ENCODE measurements around the gene RANBP17. TPM values are rescaled to one million over a fixed set of nuclear protein-coding genes. Genes with fewer than 3 reads are reported as not detected.
A peak's percentile ranks its signal among the peaks of the same experiment; 100 is the strongest.

The RANBP17 gene
- total and polyA plus RNA-seq, 4 experiments from 2014 or later = not detected

GRCh38 chr5:171258737-171259415 is 397.1 kb downstream of the RANBP17 start:
- Mint-ChIP-seq H3K9me3 (no peaks in the 10 kb centered on the region), H3K27me3 (peaks cover 0 to 2% of the 10 kb centered on the region in 2 donors), H3K4me1 (peaks cover 0 to 1% (median under 1%) of the 10 kb centered on the region in 4 donors), H3K4me3 (no peak overlapping the region), H3K36me3 (no peaks in the 10 kb centered on the region), H3K27ac (no peak overlapping the region)
- H3K36me3 ChIP-seq (ENCODE audit: insufficient read depth, low read length) = no peaks in the 10 kb centered on the region
- DNase-seq = no peak
- ChIA-PET CTCF (ENCODE audit: partially characterized antibody) (no interaction called here), POLR2A (ENCODE audit: partially characterized antibody) (no interaction called here)
- no peak overlapping the region for H3K4me3 ChIP-seq (ENCODE audit: low read length in 2 of 2)
- H3K9me3 ChIP-seq (ENCODE audit: control insufficient read depth in 1 of 2, low read length in 2 of 2) = no peaks in the 10 kb centered on the region
- H3K27me3 ChIP-seq (ENCODE audit: insufficient read depth, low read length) = no peaks in the 10 kb centered on the region
- intact Hi-C loops (cut with micrococcal nuclease) = no loop called here
- no peaks in the 10 kb centered on the region for H3K4me1 ChIP-seq (ENCODE audit: insufficient read depth, low read length)
- H3K27ac ChIP-seq (ENCODE audit: low read depth, low read length) = no peak overlapping the region

DNA sequence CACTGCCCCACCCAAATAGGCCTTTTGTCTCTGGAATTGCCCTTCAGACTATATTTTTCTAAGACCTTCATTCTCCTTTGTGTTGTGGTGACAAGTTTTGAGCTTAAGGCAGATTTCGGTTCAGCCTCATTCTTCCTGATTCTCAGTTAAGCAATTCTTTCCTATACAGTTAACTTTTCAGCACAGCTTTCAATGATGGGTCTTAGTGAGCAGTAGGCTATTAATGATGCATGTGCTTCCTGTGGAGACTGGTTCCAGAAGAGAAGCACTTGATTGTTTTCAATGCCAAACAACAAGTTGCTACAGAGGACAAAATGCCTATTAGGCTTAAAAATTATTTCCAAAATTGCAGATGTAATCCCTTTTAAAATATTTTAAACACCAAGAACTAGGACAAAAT is 399.5 kb downstream of the RANBP17 start:
- Mint-ChIP-seq H3K9me3 (no peaks in the 10 kb centered on the region), H3K4me1 (peaks cover 7 to 17% (median 14%) of the 10 kb centered on the region in 4 donors), H3K36me3 (no peaks in the 10 kb centered on the region), H3K27me3 (no peaks in the 10 kb centered on the region), H3K4me3 (no peak overlapping the region), H3K27ac (no peak overlapping the region)
- peaks cover 10% of the 10 kb centered on the region for H3K4me1 ChIP-seq (ENCODE audit: insufficient read depth, low read length)
- intact Hi-C loops (cut with micrococcal nuclease) = no loop called here
- no peak for DNase-seq
- no peak overlapping the region for H3K4me3 ChIP-seq (ENCODE audit: low read length in 2 of 2)
- no peak overlapping the region for H3K27ac ChIP-seq (ENCODE audit: low read depth, low read length)
- H3K9me3 ChIP-seq (ENCODE audit: control insufficient read depth in 1 of 2, low read length in 2 of 2) = no peaks in the 10 kb centered on the region
- CTCF ChIA-PET (ENCODE audit: partially characterized antibody) = no interaction called here
- POLR2A ChIA-PET (ENCODE audit: partially characterized antibody) = no interaction called here
- H3K27me3 ChIP-seq (ENCODE audit: insufficient read depth, low read length) = no peaks in the 10 kb centered on the region
- no peaks in the 10 kb centered on the region for H3K36me3 ChIP-seq (ENCODE audit: insufficient read depth, low read length)

DNA sequence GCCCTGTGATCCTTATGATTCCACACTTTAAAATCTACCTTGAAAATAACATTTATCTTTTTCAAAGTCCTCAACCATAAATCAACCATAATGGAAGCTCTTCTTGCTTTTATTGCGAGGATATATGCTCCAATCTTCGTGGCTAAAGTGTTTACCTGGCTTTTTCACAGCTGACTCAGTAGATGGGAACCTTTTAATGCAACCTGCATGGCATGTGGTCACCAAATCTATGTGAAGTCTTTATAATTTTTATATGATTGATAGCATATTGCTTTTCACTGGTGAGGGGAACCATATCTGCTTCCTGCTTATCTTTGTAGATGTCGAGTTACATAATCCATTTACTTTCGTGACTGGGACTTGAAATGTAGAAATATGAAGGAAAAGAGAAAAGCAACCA is 400.1 kb downstream of the RANBP17 start:
- H3K4me3 Mint-ChIP-seq = no peak overlapping the region
- H3K4me1 ChIP-seq (ENCODE audit: insufficient read depth, low read length) = peaks cover 10% of the 10 kb centered on the region
- no peak overlapping the region for H3K4me3 ChIP-seq (ENCODE audit: low read length in 2 of 2)
- no peak for DNase-seq
- H3K27ac Mint-ChIP-seq = no peak overlapping the region
- POLR2A ChIA-PET (ENCODE audit: partially characterized antibody) = no interaction called here
- H3K9me3 Mint-ChIP-seq = no peaks in the 10 kb centered on the region
- no peaks in the 10 kb centered on the region for H3K36me3 Mint-ChIP-seq
- H3K9me3 ChIP-seq (ENCODE audit: control insufficient read depth in 1 of 2, low read length in 2 of 2) = no peaks in the 10 kb centered on the region
- no peaks in the 10 kb centered on the region for H3K27me3 ChIP-seq (ENCODE audit: insufficient read depth, low read length)
- intact Hi-C loops (cut with micrococcal nuclease) = no loop called here
- H3K27ac ChIP-seq (ENCODE audit: low read depth, low read length) = no peak overlapping the region
- no peaks in the 10 kb centered on the region for H3K36me3 ChIP-seq (ENCODE audit: insufficient read depth, low read length)
- CTCF ChIA-PET (ENCODE audit: partially characterized antibody) = interaction anchor here (1.1 kb wide), 1 partner anchor 14 kb away, joined by 3 read pairs; no protein-coding TSS in a partner anchor
- peaks cover 7 to 17% (median 14%) of the 10 kb centered on the region in 4 donors for H3K4me1 Mint-ChIP-seq
- no peaks in the 10 kb centered on the region for H3K27me3 Mint-ChIP-seq

DNA sequence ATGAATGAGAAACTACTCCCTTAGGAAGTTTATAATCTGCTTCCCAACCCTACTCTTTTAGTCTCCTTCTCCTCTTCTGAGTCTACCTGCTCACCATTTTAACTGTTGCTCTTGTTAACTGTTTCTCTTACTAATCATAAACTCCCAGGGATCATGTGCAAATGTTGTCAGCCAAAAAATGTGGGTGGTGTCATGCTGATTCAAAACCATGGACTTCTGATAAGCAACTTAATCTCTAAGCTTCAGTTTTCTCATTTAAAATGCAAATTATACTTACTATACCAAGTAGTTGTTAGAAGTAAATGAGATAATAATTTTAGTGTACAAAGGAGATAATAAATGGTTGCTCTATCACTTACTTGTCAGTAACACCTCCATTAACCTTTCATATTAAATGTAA is 401.4 kb downstream of the RANBP17 start:
- Histone ChIP-seq H3K4me1 (ENCODE audit: insufficient read depth, low read length) (peaks cover 10% of the 10 kb centered on the region), H3K9me3 (ENCODE audit: control insufficient read depth in 1 of 2, low read length in 2 of 2) (no peaks in the 10 kb centered on the region), H3K36me3 (ENCODE audit: insufficient read depth, low read length) (no peaks in the 10 kb centered on the region), H3K27me3 (ENCODE audit: insufficient read depth, low read length) (no peaks in the 10 kb centered on the region), H3K4me3 (ENCODE audit: low read length in 2 of 2) (no peak overlapping the region), H3K27ac (ENCODE audit: low read depth, low read length) (no peak overlapping the region)
- ChIA-PET CTCF (ENCODE audit: partially characterized antibody) (no interaction called here), POLR2A (ENCODE audit: partially characterized antibody) (no interaction called here)
- peaks cover 7 to 17% (median 14%) of the 10 kb centered on the region in 4 donors for H3K4me1 Mint-ChIP-seq
- H3K27ac Mint-ChIP-seq = no peak overlapping the region
- DNase-seq = no peak
- intact Hi-C loops (cut with micrococcal nuclease) = no loop called here
- peaks cover 0 to 2% of the 10 kb centered on the region in 2 donors for H3K27me3 Mint-ChIP-seq
- H3K36me3 Mint-ChIP-seq = no peaks in the 10 kb centered on the region
- no peak overlapping the region for H3K4me3 Mint-ChIP-seq
- no peaks in the 10 kb centered on the region for H3K9me3 Mint-ChIP-seq

GRCh38 chr5:171264843-171265242 is 403.0 kb downstream of the RANBP17 start:
- Mint-ChIP-seq H3K4me3 (peak overlapping the region in 3 of 8 donors; percentile 20 to 47 (median 32)), H3K27ac (peak overlapping the region in 1 of 7 donors; percentile 0)

DNA sequence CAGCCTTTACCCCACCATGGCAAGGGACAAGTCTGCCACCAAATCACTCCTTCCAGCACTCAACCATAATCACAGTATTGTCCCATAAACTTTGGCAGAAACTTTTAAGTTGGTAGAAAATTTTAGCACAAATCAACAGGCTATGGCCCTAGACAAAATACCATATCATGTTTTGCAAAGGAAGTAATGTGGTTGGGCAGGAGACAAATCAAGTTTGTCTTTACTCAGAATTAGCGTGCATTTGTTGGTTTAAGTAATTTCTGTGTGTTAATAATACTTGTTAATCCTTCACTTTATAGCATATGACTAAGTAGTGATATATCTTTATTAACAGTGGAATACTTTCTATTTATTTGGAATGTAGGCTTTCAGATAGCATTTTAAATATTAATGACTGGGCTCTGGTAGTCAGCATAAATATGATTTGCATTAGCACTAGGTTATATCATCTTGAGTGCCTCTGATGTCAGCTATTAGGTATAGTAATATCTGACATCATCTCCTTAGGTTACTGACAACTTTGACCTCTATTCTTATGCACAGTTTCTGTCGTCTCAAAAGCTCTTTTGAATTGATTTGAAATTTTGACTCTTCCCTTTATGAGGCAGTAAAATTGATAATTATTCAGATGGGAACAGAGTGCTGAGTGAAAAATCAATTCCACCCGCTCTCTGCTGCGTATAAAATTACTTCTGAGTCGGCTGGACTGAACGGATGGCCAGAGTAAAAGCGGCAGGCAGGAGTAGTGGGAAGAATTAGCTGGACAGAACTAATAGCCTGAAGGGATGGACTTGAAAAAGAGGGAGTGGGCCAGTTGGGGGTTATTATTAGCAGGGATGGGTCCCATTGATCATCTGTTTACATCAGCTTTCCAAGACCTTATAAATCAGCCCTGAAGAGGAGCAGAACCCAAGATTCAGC is 407.1 kb downstream of the RANBP17 start:
- DNase-seq = no peak
- no peaks in the 10 kb centered on the region for H3K9me3 ChIP-seq (ENCODE audit: control insufficient read depth in 1 of 2, low read length in 2 of 2)
- Mint-ChIP-seq H3K4me3 (no peak overlapping the region), H3K9me3 (peaks cover 0 to 6% (median 0%) of the 10 kb centered on the region in 8 donors), H3K36me3 (no peaks in the 10 kb centered on the region), H3K27ac (no peak overlapping the region), H3K4me1 (peaks cover 7 to 15% (median 13%) of the 10 kb centered on the region in 4 donors), H3K27me3 (peaks cover 11 to 15% of the 10 kb centered on the region in 2 donors)
- H3K4me3 ChIP-seq (ENCODE audit: low read length in 2 of 2) = no peak overlapping the region
- no peak overlapping the region for H3K27ac ChIP-seq (ENCODE audit: low read depth, low read length)
- H3K4me1 ChIP-seq (ENCODE audit: insufficient read depth, low read length) = peaks cover 10% of the 10 kb centered on the region
- intact Hi-C loops (cut with micrococcal nuclease) = no loop called here
- ChIA-PET POLR2A (ENCODE audit: partially characterized antibody) (no interaction called here), CTCF (ENCODE audit: partially characterized antibody) (no interaction called here)
- no peaks in the 10 kb centered on the region for H3K27me3 ChIP-seq (ENCODE audit: insufficient read depth, low read length)
- H3K36me3 ChIP-seq (ENCODE audit: insufficient read depth, low read length) = no peaks in the 10 kb centered on the region

More at GRCh38 chr5:171264843-171265242, 403.0 kb downstream of the RANBP17 start:
- Histone ChIP-seq H3K4me3 (ENCODE audit: low read length in 2 of 2) (no peak overlapping the region), H3K36me3 (ENCODE audit: insufficient read depth, low read length) (no peaks in the 10 kb centered on the region), H3K4me1 (ENCODE audit: insufficient read depth, low read length) (peaks cover 10% of the 10 kb centered on the region), H3K27ac (ENCODE audit: low read depth, low read length) (no peak overlapping the region), H3K9me3 (ENCODE audit: control insufficient read depth in 1 of 2, low read length in 2 of 2) (no peaks in the 10 kb centered on the region), H3K27me3 (ENCODE audit: insufficient read depth, low read length) (no peaks in the 10 kb centered on the region)
- Mint-ChIP-seq H3K36me3 (no peaks in the 10 kb centered on the region), H3K9me3 (no peaks in the 10 kb centered on the region), H3K4me1 (peaks cover 7 to 17% (median 14%) of the 10 kb centered on the region in 4 donors), H3K27me3 (peaks cover 0 to 2% of the 10 kb centered on the region in 2 donors)
- peak in 1 of 5 donors; percentile 5 for DNase-seq
- POLR2A ChIA-PET (ENCODE audit: partially characterized antibody) = no interaction called here
- CTCF ChIA-PET (ENCODE audit: partially characterized antibody) = no interaction called here
- intact Hi-C loops (cut with micrococcal nuclease) = no loop called here

DNA sequence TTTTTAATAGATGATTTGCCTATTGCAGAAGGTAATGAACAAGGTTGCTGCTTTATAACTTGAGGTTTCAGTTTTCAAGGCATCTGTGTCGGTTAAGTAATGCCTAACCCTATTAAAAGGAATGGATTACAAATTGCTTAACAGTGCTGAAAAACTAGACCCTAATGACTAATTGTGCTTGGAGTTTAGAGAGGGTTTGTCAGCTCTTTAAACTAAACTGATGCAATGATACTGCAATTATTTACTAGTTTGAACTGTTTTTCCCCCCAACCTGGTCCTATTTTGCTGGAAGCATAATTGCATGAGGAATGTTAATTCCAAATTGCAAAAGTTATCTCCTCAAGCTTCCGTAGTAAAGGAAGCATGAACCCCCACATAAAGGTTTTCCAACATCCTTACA is 407.9 kb downstream of the RANBP17 start:
- Mint-ChIP-seq H3K4me3 (no peak overlapping the region), H3K36me3 (no peaks in the 10 kb centered on the region), H3K27ac (no peak overlapping the region), H3K27me3 (peaks cover 11 to 15% of the 10 kb centered on the region in 2 donors), H3K9me3 (peaks cover 0 to 6% (median 0%) of the 10 kb centered on the region in 8 donors), H3K4me1 (peaks cover 4 to 7% (median 6%) of the 10 kb centered on the region in 4 donors)
- CTCF ChIA-PET (ENCODE audit: partially characterized antibody) = no interaction called here
- POLR2A ChIA-PET (ENCODE audit: partially characterized antibody) = no interaction called here
- peaks cover 5% of the 10 kb centered on the region for H3K4me1 ChIP-seq (ENCODE audit: insufficient read depth, low read length)
- no peaks in the 10 kb centered on the region for H3K36me3 ChIP-seq (ENCODE audit: insufficient read depth, low read length)
- intact Hi-C loops (cut with micrococcal nuclease) = no loop called here
- no peak for DNase-seq
- H3K9me3 ChIP-seq (ENCODE audit: control insufficient read depth in 1 of 2, low read length in 2 of 2) = no peaks in the 10 kb centered on the region
- no peaks in the 10 kb centered on the region for H3K27me3 ChIP-seq (ENCODE audit: insufficient read depth, low read length)
- no peak overlapping the region for H3K4me3 ChIP-seq (ENCODE audit: low read length in 2 of 2)
- no peak overlapping the region for H3K27ac ChIP-seq (ENCODE audit: low read depth, low read length)
